ENCODE results near the gene CARMIL3. TPM values are rescaled to one million over a fixed set of nuclear protein-coding genes. Genes with fewer than 3 reads are reported as not detected.

The CARMIL3 gene, protein sequence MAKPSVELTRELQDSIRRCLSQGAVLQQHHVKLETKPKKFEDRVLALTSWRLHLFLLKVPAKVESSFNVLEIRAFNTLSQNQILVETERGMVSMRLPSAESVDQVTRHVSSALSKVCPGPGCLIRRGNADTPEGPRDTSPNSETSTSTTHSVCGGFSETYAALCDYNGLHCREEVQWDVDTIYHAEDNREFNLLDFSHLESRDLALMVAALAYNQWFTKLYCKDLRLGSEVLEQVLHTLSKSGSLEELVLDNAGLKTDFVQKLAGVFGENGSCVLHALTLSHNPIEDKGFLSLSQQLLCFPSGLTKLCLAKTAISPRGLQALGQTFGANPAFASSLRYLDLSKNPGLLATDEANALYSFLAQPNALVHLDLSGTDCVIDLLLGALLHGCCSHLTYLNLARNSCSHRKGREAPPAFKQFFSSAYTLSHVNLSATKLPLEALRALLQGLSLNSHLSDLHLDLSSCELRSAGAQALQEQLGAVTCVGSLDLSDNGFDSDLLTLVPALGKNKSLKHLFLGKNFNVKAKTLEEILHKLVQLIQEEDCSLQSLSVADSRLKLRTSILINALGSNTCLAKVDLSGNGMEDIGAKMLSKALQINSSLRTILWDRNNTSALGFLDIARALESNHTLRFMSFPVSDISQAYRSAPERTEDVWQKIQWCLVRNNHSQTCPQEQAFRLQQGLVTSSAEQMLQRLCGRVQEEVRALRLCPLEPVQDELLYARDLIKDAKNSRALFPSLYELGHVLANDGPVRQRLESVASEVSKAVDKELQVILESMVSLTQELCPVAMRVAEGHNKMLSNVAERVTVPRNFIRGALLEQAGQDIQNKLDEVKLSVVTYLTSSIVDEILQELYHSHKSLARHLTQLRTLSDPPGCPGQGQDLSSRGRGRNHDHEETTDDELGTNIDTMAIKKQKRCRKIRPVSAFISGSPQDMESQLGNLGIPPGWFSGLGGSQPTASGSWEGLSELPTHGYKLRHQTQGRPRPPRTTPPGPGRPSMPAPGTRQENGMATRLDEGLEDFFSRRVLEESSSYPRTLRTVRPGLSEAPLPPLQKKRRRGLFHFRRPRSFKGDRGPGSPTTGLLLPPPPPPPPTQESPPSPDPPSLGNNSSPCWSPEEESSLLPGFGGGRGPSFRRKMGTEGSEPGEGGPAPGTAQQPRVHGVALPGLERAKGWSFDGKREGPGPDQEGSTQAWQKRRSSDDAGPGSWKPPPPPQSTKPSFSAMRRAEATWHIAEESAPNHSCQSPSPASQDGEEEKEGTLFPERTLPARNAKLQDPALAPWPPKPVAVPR (N-terminal part only)
- total RNA-seq (2022; extraction: Qiagen RNA extraction; ENCODE audit: low read depth), result 0.22 to 0.74 TPM (median 0.60 TPM) in 5 replicates

DNA sequence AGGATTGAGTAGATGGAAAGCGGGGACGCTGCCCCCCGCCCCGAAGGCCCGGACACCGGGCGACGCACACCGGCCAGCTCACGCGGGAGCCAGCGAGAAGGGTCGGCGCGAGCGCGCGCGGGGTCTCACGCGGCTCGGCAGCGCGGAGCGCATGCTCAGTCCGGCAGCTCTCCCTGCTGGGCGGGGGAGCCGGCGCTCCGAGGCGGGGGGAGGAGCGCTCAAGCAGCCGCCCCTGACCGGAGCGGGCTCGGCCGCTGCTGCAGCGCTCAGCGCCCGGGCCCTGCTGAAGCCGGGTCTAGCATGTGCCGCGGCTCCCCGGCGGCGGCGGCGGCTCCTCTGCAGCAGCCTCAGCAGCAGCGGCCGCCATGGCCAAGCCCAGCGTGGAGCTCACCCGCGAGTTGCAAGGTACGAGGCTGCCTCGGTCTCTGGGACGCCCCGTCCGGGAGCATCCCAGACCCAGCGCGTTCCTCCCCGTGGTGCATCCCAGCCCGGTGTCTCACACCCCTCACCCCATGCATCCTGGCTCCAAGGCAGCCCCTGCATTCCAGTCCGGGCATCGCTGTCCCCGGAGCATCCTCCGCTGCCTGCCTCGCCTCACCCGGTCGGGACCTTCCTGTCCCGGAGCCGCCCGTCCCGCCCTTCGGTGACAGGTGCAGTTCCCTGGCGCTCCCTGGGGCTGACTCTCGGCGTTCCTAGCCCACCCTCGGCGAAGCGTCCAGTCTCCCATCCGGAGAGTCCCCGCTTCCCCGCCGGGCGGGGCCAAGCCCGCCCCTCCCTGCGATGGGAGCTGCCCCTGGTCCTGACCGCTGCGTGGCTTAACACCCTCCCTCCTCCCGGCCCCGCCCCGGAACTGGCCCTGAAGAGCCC, at the start of gene CARMIL3:
Gene CARMIL3, plus strand, starts transcription at position 221 of the 867 bp plus-strand sequence. Its CDS starts 145 bp downstream, at position 366.

DNA sequence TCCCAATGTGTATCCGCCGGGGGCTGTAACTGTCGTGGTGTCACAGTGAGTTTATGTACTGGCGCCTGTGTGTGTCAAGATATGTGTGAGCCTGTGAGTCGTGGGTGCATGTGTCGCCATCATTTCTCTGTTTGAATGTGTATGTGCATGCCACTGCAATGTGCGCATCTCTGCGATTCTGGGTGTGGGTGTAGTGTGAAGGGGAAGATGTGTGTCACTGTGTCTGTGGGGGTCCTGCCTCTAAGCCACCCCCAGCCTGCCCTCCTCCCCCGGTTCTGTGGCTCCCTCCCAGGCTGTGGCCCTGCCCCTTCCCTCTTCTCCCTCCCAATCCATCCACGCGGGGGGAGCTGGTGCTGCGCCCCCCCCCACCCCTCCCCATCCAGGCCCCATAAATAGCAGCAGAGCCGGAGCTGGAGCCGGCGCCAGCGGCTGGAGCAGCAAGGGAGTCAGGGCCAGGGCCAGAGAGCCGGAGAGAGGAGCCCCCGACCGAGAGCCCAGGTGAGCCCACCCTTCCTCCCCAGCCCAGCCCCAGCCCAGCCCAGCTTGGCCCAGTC, 19.4 kb downstream of the CARMIL3 start, which contains the start of gene CPNE6:
Gene CPNE6, plus strand, starts transcription at position 419 of the 554 bp plus-strand sequence. CDS start 1,375 bp downstream, outside the sequence.

DNA sequence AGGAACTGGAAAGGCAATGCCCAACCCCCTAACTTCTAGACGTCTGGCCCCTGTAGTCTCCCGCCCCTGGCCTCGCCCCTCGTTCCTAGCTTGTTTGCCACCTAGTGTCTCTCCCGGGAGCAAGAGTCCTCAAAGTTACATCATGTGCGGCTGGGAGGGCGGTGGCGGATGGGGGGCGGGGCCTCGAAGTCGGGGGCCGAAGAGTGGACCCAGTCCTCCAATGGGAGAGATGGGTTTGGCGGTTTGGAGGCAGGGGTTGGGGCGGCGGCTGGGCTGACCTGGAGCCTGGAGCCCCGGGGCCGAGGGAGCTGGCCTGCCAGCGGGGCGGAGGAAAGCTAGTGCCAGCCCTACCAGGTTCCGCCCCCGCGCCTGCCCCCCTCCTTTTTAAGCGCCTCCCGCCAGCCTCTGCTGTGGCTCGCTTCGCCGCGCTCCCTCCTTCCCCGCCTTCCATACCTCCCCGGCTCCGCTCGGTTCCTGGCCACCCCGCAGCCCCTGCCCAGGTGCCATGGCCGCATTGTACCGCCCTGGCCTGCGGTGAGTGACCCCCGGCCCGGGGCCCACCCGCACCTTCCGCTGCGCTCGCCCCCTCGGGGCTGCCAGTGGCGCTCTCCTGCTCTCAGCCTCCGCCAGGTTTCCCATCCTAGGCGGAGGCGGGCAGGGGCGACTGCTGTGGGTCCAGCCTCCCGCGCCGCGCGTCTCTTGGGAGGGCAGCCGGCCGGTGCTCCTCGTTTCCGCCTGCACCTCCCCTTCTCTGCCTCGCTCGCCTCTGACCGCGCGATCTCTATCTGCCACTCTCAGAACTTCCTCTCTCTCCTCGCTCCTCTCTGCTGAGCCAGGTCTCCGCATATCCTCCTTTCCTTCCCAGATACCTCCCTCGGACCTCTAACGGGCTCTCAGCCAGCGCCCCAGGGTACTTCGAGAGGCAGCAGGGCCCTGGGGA, 42.4 kb downstream of the CARMIL3 start, which contains the start of gene PCK2:
Gene PCK2, plus strand, starts transcription at position 411 of the 940 bp plus-strand sequence. Its CDS starts 95 bp downstream, at position 506.

GRCh38 chr14:24114532-24115421, 63.0 kb downstream of the CARMIL3 start, which contains the start of the genes DCAF11 and NRL:
Gene DCAF11 (plus strand): TSS chr14:24114777. CDS start chr14:24115595, 818 bp downstream.
Gene NRL (minus strand): TSS chr14:24114949. CDS start chr14:24082848, 32,101 bp downstream.

Other genes starting within 250 kb of the CARMIL3 start
- gene DHRS4, start 98.2 kb upstream of the CARMIL3 start, total RNA-seq (2022; extraction: Qiagen RNA extraction; ENCODE audit: low read depth), result 36.9 to 51.1 TPM (median 48.9 TPM) in 5 replicates
- 23.2 to 36.3 TPM (median 32.1 TPM) in 5 replicates for gene DHRS4L2, start 63.1 kb upstream of the CARMIL3 start, total RNA-seq (2022; extraction: Qiagen RNA extraction; ENCODE audit: low read depth)
- not detected in 5 replicates for gene CPNE6, start 19.6 kb downstream of the CARMIL3 start, total RNA-seq (2022; extraction: Qiagen RNA extraction; ENCODE audit: low read depth)
- 13.5 to 21.1 TPM (median 19.2 TPM) in 5 replicates for gene PCK2, start 42.3 kb downstream of the CARMIL3 start, total RNA-seq (2022; extraction: Qiagen RNA extraction; ENCODE audit: low read depth)
- gene DCAF11, start 62.8 kb downstream of the CARMIL3 start, total RNA-seq (2022; extraction: Qiagen RNA extraction; ENCODE audit: low read depth), result 19.4 to 22.4 TPM (median 21.7 TPM) in 5 replicates
- gene NRL, start 62.9 kb downstream of the CARMIL3 start, total RNA-seq (2022; extraction: Qiagen RNA extraction; ENCODE audit: low read depth), result 0.53 to 0.97 TPM (median 0.65 TPM) in 5 replicates
- not detected in 5 replicates for gene FITM1, start 78.7 kb downstream of the CARMIL3 start, total RNA-seq (2022; extraction: Qiagen RNA extraction; ENCODE audit: low read depth)
- 149 to 185 TPM (median 165 TPM) in 5 replicates for gene PSME1, start 84.2 kb downstream of the CARMIL3 start, total RNA-seq (2022; extraction: Qiagen RNA extraction; ENCODE audit: low read depth)
- 37.8 to 64.0 TPM (median 62.7 TPM) in 5 replicates for gene EMC9, start 89.6 kb downstream of the CARMIL3 start, total RNA-seq (2022; extraction: Qiagen RNA extraction; ENCODE audit: low read depth)
- gene PSME2, start 94.6 kb downstream of the CARMIL3 start, total RNA-seq (2022; extraction: Qiagen RNA extraction; ENCODE audit: low read depth), result 149 to 205 TPM (median 163 TPM) in 5 replicates
- 14.7 to 35.4 TPM (median 31.7 TPM) in 5 replicates for gene RNF31, start 95.5 kb downstream of the CARMIL3 start, total RNA-seq (2022; extraction: Qiagen RNA extraction; ENCODE audit: low read depth)
- gene IRF9, start 109.3 kb downstream of the CARMIL3 start, total RNA-seq (2022; extraction: Qiagen RNA extraction; ENCODE audit: low read depth), result 15.5 to 24.9 TPM (median 19.7 TPM) in 5 replicates
- gene REC8, start 120.1 kb downstream of the CARMIL3 start, total RNA-seq (2022; extraction: Qiagen RNA extraction; ENCODE audit: low read depth), result 2.6 to 6.5 TPM (median 4.6 TPM) in 5 replicates
- gene IPO4, start 136.8 kb downstream of the CARMIL3 start, total RNA-seq (2022; extraction: Qiagen RNA extraction; ENCODE audit: low read depth), result 51.4 to 91.8 TPM (median 77.1 TPM) in 5 replicates
- gene TM9SF1, start 143.4 kb downstream of the CARMIL3 start, total RNA-seq (2022; extraction: Qiagen RNA extraction; ENCODE audit: low read depth), result 48.0 to 74.0 TPM (median 66.9 TPM) in 5 replicates
- not detected in 5 replicates for gene TSSK4, start 153.7 kb downstream of the CARMIL3 start, total RNA-seq (2022; extraction: Qiagen RNA extraction; ENCODE audit: low read depth)
- 76.7 to 107 TPM (median 84.4 TPM) in 5 replicates for gene CHMP4A, start 161.5 kb downstream of the CARMIL3 start, total RNA-seq (2022; extraction: Qiagen RNA extraction; ENCODE audit: low read depth)
- gene MDP1, start 164.1 kb downstream of the CARMIL3 start, total RNA-seq (2022; extraction: Qiagen RNA extraction; ENCODE audit: low read depth), result 22.6 to 33.8 TPM (median 29.9 TPM) in 5 replicates
- 456 to 538 TPM (median 471 TPM) in 5 replicates for gene NEDD8, start 180.4 kb downstream of the CARMIL3 start, total RNA-seq (2022; extraction: Qiagen RNA extraction; ENCODE audit: low read depth)
- gene GMPR2, start 180.9 kb downstream of the CARMIL3 start, total RNA-seq (2022; extraction: Qiagen RNA extraction; ENCODE audit: low read depth), result 53.6 to 67.0 TPM (median 57.2 TPM) in 5 replicates
- gene TINF2, start 190.6 kb downstream of the CARMIL3 start, total RNA-seq (2022; extraction: Qiagen RNA extraction; ENCODE audit: low read depth), result 31.9 to 41.7 TPM (median 36.3 TPM) in 5 replicates
- gene TGM1, start 211.2 kb downstream of the CARMIL3 start, total RNA-seq (2022; extraction: Qiagen RNA extraction; ENCODE audit: low read depth), result 0.72 to 1.3 TPM (median 0.74 TPM) in 5 replicates
- gene RABGGTA, start 219.6 kb downstream of the CARMIL3 start, total RNA-seq (2022; extraction: Qiagen RNA extraction; ENCODE audit: low read depth), result 13.7 to 19.6 TPM (median 18.4 TPM) in 5 replicates
- gene DHRS1, start 247.8 kb downstream of the CARMIL3 start, total RNA-seq (2022; extraction: Qiagen RNA extraction; ENCODE audit: low read depth), result 9.5 to 15.2 TPM (median 13.7 TPM) in 5 replicates
- 11.6 to 19.3 TPM (median 18.7 TPM) in 5 replicates for gene NOP9, start 247.8 kb downstream of the CARMIL3 start, total RNA-seq (2022; extraction: Qiagen RNA extraction; ENCODE audit: low read depth)

Data from A549 treated with ZK216348 at 1 μM for 4 hours (cell line).